ENCODE results near the gene PSMD10. TPM values are rescaled to one million over a fixed set of nuclear protein-coding genes. Genes with fewer than 3 reads are reported as not detected.

The PSMD10 gene
- total RNA-seq, 1 donor from 2014 or later, result 47.3 TPM

- Mint-ChIP-seq H3K4me3 (ENCODE audit: unreplicated experiment) (no peak overlapping the region), H3K27me3 (ENCODE audit: low read depth, unreplicated experiment) (no peaks in the 10 kb centered on the region), H3K4me1 (ENCODE audit: low read depth, unreplicated experiment) (peaks cover 8% of the 10 kb centered on the region), H3K27ac (ENCODE audit: unreplicated experiment) (no peak overlapping the region), H3K36me3 (ENCODE audit: low read depth, unreplicated experiment) (no peaks in the 10 kb centered on the region), H3K9me3 (ENCODE audit: unreplicated experiment) (no peaks in the 10 kb centered on the region)
- peak; percentile 74 for DNase-seq (ENCODE audit: low read depth)
- H3K4me3 ChIP-seq (ENCODE audit: insufficient read depth, low read depth, low read length), result no peak overlapping the region
- no peaks in the 10 kb centered on the region for H4K20me1 ChIP-seq (ENCODE audit: insufficient read depth, low read length)
- TF ChIP-seq, protein P1, sequence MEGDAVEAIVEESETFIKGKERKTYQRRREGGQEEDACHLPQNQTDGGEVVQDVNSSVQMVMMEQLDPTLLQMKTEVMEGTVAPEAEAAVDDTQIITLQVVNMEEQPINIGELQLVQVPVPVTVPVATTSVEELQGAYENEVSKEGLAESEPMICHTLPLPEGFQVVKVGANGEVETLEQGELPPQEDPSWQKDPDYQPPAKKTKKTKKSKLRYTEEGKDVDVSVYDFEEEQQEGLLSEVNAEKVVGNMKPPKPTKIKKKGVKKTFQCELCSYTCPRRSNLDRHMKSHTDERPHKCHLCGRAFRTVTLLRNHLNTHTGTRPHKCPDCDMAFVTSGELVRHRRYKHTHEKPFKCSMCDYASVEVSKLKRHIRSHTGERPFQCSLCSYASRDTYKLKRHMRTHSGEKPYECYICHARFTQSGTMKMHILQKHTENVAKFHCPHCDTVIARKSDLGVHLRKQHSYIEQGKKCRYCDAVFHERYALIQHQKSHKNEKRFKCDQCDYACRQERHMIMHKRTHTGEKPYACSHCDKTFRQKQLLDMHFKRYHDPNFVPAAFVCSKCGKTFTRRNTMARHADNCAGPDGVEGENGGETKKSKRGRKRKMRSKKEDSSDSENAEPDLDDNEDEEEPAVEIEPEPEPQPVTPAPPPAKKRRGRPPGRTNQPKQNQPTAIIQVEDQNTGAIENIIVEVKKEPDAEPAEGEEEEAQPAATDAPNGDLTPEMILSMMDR (IDR thresholded peaks at IDR 0.05; ENCODE audit: insufficient read depth, low read depth, low read length), result no peak
- no peak overlapping the region for H3K9ac ChIP-seq (ENCODE audit: low read length)
- H3K4me1 ChIP-seq (ENCODE audit: insufficient read depth, low read length), result peaks cover 16% of the 10 kb centered on the region
- H3K27ac ChIP-seq (ENCODE audit: low read depth, low read length), result no peak overlapping the region
- peaks cover 4% of the 10 kb centered on the region for H3K27me3 ChIP-seq (ENCODE audit: insufficient read depth, low read length)
- no peak overlapping the region for H2AFZ ChIP-seq (ENCODE audit: low read depth, low read length)
- no peaks in the 10 kb centered on the region for H3K9me3 ChIP-seq (ENCODE audit: insufficient read depth, low read depth, low read length)
- FAIRE-seq, result no peak
- no peaks in the 10 kb centered on the region for H3K36me3 ChIP-seq (ENCODE audit: insufficient read depth, low read length)
- no peaks in the 10 kb centered on the region for H3K79me2 ChIP-seq (ENCODE audit: insufficient read depth, low read length)
- no peak overlapping the region for H3K4me2 ChIP-seq (ENCODE audit: low read length)
Observed at GRCh38 chrX:108070891-108071290, 20.5 kb downstream of the PSMD10 start.

DNA sequence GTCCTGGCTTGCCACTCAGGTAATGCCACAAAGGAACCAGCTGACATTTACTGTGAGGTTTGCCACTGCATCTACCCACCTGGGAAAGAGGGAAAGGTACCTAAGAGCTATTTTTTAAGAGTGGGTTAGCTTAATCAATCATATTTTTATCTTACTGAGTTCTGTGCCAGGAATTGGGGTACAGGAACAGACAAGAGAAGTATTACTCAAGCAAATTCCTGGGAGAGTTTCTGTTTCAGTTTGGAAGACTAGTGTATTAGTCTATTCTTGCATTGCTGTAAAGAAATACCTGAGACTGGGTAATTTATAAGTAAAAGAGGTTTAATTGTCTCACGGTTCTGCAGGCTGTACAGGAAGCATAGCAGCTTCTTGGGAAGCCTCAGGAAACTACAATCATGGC, 23.2 kb downstream of the PSMD10 start:
- Histone ChIP-seq H3K36me3 (ENCODE audit: insufficient read depth, low read length) (no peaks in the 10 kb centered on the region), H3K4me2 (ENCODE audit: low read length) (no peak overlapping the region), H3K9me3 (ENCODE audit: insufficient read depth, low read depth, low read length) (no peaks in the 10 kb centered on the region), H3K27me3 (ENCODE audit: insufficient read depth, low read length) (peaks cover 4% of the 10 kb centered on the region), H3K4me3 (ENCODE audit: insufficient read depth, low read depth, low read length) (no peak overlapping the region), H2AFZ (ENCODE audit: low read depth, low read length) (no peak overlapping the region), H4K20me1 (ENCODE audit: insufficient read depth, low read length) (no peaks in the 10 kb centered on the region), H3K4me1 (ENCODE audit: insufficient read depth, low read length) (peaks cover 16% of the 10 kb centered on the region), H3K79me2 (ENCODE audit: insufficient read depth, low read length) (no peaks in the 10 kb centered on the region), H3K9ac (ENCODE audit: low read length) (no peak overlapping the region), H3K27ac (ENCODE audit: low read depth, low read length) (no peak overlapping the region)
- Mint-ChIP-seq H3K4me3 (ENCODE audit: unreplicated experiment) (no peak overlapping the region), H3K4me1 (ENCODE audit: low read depth, unreplicated experiment) (peaks cover 6% of the 10 kb centered on the region), H3K9me3 (ENCODE audit: unreplicated experiment) (no peaks in the 10 kb centered on the region), H3K27ac (ENCODE audit: unreplicated experiment) (no peak overlapping the region), H3K36me3 (ENCODE audit: low read depth, unreplicated experiment) (no peaks in the 10 kb centered on the region), H3K27me3 (ENCODE audit: low read depth, unreplicated experiment) (no peaks in the 10 kb centered on the region)
- TF ChIP-seq, protein P1 (IDR thresholded peaks at IDR 0.05; ENCODE audit: insufficient read depth, low read depth, low read length), result no peak
- no peak for TF ChIP-seq EZH2 (IDR thresholded peaks at IDR 0.05; ENCODE audit: insufficient read depth, low read length)
- DNase-seq (ENCODE audit: low read depth), result no peak
- FAIRE-seq, result peak; percentile 76

GRCh38 chrX:108064613-108065012, 26.7 kb downstream of the PSMD10 start:
- no peak overlapping the region for H3K4me2 ChIP-seq (ENCODE audit: low read length)
- DNase-seq (ENCODE audit: low read depth) (no peak), FAIRE-seq (no peak)
- H3K36me3 ChIP-seq (ENCODE audit: insufficient read depth, low read length), result no peaks in the 10 kb centered on the region
- TF ChIP-seq, protein P1 (IDR thresholded peaks at IDR 0.05; ENCODE audit: insufficient read depth, low read depth, low read length), result no peak
- no peak for TF ChIP-seq EZH2 (IDR thresholded peaks at IDR 0.05; ENCODE audit: insufficient read depth, low read length)
- H3K4me1 ChIP-seq (ENCODE audit: insufficient read depth, low read length), result no peaks in the 10 kb centered on the region
- Mint-ChIP-seq H3K27ac (ENCODE audit: unreplicated experiment) (no peak overlapping the region), H3K9me3 (ENCODE audit: unreplicated experiment) (no peaks in the 10 kb centered on the region), H3K36me3 (ENCODE audit: low read depth, unreplicated experiment) (no peaks in the 10 kb centered on the region), H3K4me3 (ENCODE audit: unreplicated experiment) (no peak overlapping the region), H3K27me3 (ENCODE audit: low read depth, unreplicated experiment) (peaks cover 4% of the 10 kb centered on the region), H3K4me1 (ENCODE audit: low read depth, unreplicated experiment) (no peaks in the 10 kb centered on the region)
- H3K4me3 ChIP-seq (ENCODE audit: insufficient read depth, low read depth, low read length), result no peak overlapping the region
- no peaks in the 10 kb centered on the region for H4K20me1 ChIP-seq (ENCODE audit: insufficient read depth, low read length)
- no peak overlapping the region for H3K27ac ChIP-seq (ENCODE audit: low read depth, low read length)
- H3K79me2 ChIP-seq (ENCODE audit: insufficient read depth, low read length), result no peaks in the 10 kb centered on the region
- no peaks in the 10 kb centered on the region for H3K9me3 ChIP-seq (ENCODE audit: insufficient read depth, low read depth, low read length)
- H2AFZ ChIP-seq (ENCODE audit: low read depth, low read length), result no peak overlapping the region
- H3K27me3 ChIP-seq (ENCODE audit: insufficient read depth, low read length), result peaks cover under 1% of the 10 kb centered on the region
- H3K9ac ChIP-seq (ENCODE audit: low read length), result no peak overlapping the region

All from astrocyte (in vitro differentiated cells and primary cell).